Measurements from ENCODE around the gene ZNF124.
"Not testable (repeated sequence)": the region's sequence is repeated elsewhere in the genome, so short reads cannot be mapped to it uniquely, and the experiment has no call there.

ZNF124 gene

GRCh38 chr1:247171875-247172563 is at the start of gene ZNF124:
Gene ZNF124 (minus strand): TSS chr1:247172020. CDS start chr1:247171877, 143 bp downstream.
- DNase-seq = not testable (repeated sequence)

GRCh38 chr1:247220280-247220679 is 48.5 kb upstream of the ZNF124 start:
- DNase-seq = not testable (repeated sequence)

DNA sequence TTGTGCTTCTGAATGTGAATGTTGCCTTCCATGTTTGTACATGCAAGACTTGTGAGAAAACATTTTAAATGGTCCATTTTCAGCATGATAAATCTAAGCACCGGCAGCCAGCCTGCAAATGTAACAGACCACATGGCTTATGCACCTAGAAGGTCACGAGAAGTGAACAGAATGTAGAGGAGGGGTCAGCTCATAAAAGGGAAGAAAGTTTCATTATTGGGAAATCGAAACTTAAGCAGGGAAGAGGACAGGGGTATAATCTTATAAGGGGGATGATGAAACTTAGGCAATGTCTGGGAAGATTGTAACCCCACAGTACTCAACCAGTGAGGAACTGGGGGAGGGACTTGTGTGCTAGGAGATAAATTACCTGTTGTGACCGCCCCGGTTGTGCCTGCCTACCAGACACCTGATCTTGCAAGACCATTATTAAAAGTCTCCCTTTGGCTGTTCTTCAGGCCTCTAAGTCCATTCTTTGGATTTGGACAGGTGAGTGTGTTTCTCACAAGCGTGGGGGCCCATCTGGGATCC is 46.4 kb upstream of the ZNF124 start:
- no peak for DNase-seq

GRCh38 chr1:247216261-247216660 is 44.4 kb upstream of the ZNF124 start:
- DNase-seq = no peak

- DNase-seq = no peak
Observed at GRCh38 chr1:247212627-247213617, 41.1 kb upstream of the ZNF124 start.

- no peak for DNase-seq
Observed at GRCh38 chr1:247212012-247212411, 40.2 kb upstream of the ZNF124 start.

DNA sequence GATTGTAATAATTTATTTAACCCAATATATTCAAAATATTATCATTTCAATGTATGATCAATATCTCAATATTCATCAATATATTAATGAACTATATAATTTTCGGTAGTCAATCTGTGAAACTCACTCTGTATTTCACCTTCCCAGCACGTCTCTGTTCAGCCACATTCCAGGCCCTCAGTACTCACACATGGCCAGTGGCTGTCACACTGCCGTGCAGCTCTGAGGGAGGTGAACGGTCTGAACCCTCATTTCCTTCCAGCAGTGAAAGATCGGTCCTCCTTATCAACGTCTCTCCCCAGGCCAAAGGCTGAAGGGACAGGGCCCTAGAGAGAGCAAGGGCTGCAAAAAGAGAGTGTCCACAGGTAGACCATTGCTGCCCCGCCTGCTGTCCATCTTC is 39.5 kb upstream of the ZNF124 start:
- DNase-seq = no peak

GRCh38 chr1:247210376-247211117 is 38.7 kb upstream of the ZNF124 start:
- DNase-seq = peak; percentile 94

GRCh38 chr1:247210062-247210375 is 38.2 kb upstream of the ZNF124 start:
- DNase-seq = no peak

DNA sequence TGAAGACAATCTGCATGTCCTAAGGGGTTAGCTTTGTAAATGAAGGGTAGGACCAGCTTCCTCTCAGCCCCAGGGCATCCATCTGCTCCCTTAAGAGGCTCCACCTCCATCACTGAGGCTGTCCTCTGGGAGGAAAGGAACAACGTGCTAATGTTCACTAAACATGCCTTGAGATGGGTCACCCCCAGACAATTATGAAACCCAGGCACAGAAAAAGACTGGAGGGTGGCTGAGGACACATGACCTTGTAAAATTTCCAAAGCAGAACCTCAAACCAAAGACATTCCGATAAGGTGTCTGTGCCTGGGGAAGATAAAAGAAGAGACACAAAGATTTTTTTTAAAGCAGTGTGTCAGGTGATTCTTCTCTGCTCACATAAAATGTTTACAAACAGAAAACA is 37.6 kb upstream of the ZNF124 start:
- DNase-seq = no peak

GRCh38 chr1:247204177-247204647 is 32.4 kb upstream of the ZNF124 start:
- no peak for DNase-seq

- no peak for DNase-seq
Observed at GRCh38 chr1:247198781-247199180, 27.0 kb upstream of the ZNF124 start.

DNA sequence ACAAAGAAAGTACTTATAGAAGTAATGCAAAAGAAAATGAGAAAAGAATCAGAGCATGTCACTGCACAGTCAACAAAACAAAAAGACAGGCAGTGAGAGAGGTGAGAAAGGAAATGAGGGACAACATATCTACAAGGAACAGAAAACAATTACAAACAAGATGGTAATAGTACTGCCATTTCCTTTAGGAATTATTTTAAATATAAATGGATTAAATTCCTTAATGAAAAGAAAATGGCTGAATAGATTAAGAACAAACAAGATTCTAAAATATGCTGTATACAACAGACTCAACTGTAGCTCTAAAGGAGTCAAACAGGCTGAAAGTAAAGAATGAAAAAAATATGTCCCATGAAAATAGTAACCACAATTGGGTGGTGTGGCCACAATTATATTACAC is 22.1 kb upstream of the ZNF124 start:
- no peak for DNase-seq

- no peak for DNase-seq
Observed at GRCh38 chr1:247189981-247190798, 18.4 kb upstream of the ZNF124 start.

DNA sequence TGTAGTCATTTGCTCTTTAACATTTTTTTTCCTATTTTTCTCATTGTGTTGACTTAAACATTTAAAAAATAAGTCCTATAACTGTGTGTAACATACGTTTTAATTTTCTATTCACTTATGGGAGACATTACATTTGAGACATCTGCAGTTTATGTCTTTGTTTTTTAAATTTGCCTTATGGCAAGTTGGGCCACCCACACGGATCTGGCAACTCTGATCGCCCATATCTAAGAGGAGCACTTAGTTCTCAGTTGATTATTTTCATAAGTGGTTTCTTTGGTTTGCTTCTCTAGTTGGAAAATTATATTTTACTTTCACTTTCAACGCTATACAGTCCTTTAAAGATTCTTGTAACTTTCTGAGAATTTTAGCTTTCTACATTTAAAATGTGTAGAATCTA is 13.8 kb upstream of the ZNF124 start:
- DNase-seq = no peak

DNA sequence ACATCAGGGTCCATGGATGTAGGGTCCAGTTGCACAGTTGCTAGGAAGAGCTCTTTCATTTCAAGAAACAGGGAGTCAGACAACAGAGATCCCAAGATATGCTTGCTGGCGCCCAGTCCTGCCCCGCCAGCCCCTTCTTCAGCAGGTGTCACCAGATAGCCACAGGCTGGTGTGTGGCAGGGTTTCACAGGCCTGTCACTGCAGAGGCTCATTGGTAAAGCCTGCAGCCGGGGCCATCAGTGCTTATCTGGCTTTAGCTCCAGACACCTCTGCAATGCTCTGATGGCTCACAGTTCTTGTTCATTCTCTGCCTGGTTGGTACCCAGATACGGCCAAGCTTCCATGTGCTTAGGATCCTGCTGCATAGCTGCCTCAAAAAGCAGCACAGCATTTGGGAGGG is 12.4 kb upstream of the ZNF124 start:
- no peak for DNase-seq

GRCh38 chr1:247182994-247183393 is 11.2 kb upstream of the ZNF124 start:
- DNase-seq = no peak

GRCh38 chr1:247180581-247180980 is 8.8 kb upstream of the ZNF124 start:
- no peak for DNase-seq

DNA sequence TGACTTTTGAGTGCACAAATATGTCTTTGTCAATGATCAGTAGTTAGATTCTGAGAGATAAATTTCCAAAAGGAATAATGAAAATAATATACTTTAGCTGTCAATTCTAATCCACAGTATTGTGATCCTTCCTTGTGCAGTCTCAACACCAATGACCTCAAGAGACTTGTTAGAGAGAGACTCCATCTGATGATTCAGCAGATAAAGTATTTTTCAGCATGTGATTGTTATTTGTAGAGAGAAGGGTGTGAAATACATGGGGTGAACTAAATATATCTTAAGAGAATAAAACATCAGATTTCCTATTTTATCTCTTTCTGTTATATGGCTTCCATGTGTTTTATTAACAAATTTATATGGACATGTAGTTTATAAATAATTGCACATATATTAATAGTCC is 5.9 kb upstream of the ZNF124 start:
- DNase-seq = no peak

DNA sequence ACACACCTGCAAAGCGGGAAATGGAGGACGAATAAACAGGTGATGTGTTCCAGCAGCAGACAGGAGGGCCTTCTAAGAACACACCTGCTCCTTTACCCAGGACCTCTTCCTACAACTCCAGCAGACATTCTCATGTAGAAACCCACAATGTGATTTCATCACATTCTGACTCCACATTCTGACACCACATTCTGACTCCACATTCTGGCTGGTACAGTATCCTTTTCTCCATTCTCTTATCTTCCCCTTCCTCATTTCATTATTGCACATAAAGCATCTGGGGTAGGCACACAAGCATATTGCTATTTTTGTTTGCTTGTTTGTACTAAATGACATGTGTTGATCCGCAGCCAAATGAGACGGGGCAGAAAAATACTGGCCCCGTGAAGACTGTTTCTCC is 3.6 kb upstream of the ZNF124 start:
- DNase-seq = no peak

GRCh38 chr1:247173431-247173830 is 1.6 kb upstream of the ZNF124 start:
- no peak for DNase-seq

DNA sequence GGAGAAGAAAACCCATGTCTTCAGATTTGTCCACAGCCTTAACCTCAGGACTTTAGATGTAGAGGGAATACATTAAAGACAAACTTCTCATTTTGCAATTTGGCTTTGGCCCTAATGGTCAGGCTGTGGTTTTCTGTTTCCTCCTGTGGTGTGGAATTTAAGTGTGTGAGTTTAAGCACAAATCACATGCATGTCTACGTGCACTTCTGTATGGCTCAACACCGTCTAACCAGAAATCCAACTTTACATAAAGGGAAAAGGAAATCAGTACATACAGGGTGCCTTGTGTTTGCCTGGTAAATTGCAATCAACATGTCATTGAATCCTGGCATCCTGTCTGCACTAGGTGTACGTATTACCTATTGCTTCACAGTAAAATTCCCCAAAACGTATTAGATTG is 1.2 kb upstream of the ZNF124 start:
- DNase-seq = no peak
